GM12878 (cell line): ENCODE results near the gene CLASRP. TPM values are rescaled to one million over a fixed set of nuclear protein-coding genes. Genes with fewer than 3 reads are reported as not detected.

Experiments used
- ATAC-seq: fragments of 200-7000 bp; cut with Tn5 transposase; 3 replicates; pipeline ENCODE4 v1.9.1; 2020; ENCODE audit warnings: mild to moderate bottlenecking, moderate library complexity
- BruUV-seq: library from RNA; stranded (reverse); fragments of 400-500 nt; replicated peaks from 2 replicates; lab custom pipeline; 2021; lab: Mats Ljungman, UMichigan
- CTCF ChIA-PET: fragments of 300-600 bp; sonication (Branson Sonifier 250); formaldehyde crosslinking; extraction: SDS; loops from one replicate; lab custom pipeline; 2021; ENCODE audit warnings: inconsistent platforms; lab: Yijun Ruan, JAX
- POLR2A ChIA-PET: fragments of 350-600 bp; formaldehyde crosslinking; extraction: SDS; loops from one replicate; lab custom pipeline; 2021; ENCODE audit warnings: inconsistent platforms; lab: Charles Lee
- RAD21 ChIA-PET: fragments of 300-600 bp; sonication (Branson Sonifier 250); formaldehyde crosslinking; loops from one replicate; lab custom pipeline; 2023; ENCODE audit warnings: antibody characterized with exemption; ENCODE audit not compliant: unreplicated experiment; lab: Charles Lee
- SMC1A ChIA-PET: fragments of 300-600 bp; sonication (Branson Sonifier 250); formaldehyde crosslinking; loops from one replicate; lab custom pipeline; 2023; ENCODE audit not compliant: unreplicated experiment, uncharacterized antibody; lab: Charles Lee
- DNase-seq: peaks from one replicate; pipeline ENCODE4 v3.0.0-alpha.2; 2011; ENCODE audit warnings: low read depth, low spot score
- FAIRE-seq: peaks from 3 replicates; lab custom pipeline; 2011; peaks lifted over from hg19 to GRCh38; lab: Jason Lieb, UNC
- H2AFZ ChIP-seq: 2 replicates; pipeline ENCODE4 v1.6.0; 2011; ENCODE audit warnings: low read depth, low read length, control low read depth; ENCODE audit not compliant: control insufficient read depth
- H3K27ac ChIP-seq: 2 replicates; pipeline ENCODE4 v1.5.1; 2011; ENCODE audit warnings: control low read depth; ENCODE audit not compliant: control insufficient read depth, insufficient read depth
- H3K27me3 ChIP-seq, 2 experiments: replicated peaks in 1 of 2; 2 replicates each; pipeline versions ENCODE4 v1.6.0 to v1.6.1; 2011; ENCODE audit warnings: low read length in 1 of 2; ENCODE audit not compliant: control insufficient read depth in 2 of 2, insufficient read depth in 2 of 2
- H3K36me3 ChIP-seq, 2 experiments: 2 replicates each; pipeline ENCODE4 v1.5.1; 2011; ENCODE audit warnings: low read length in 1 of 2; ENCODE audit not compliant: control insufficient read depth in 2 of 2, insufficient read depth in 2 of 2
- H3K4me1 ChIP-seq: 2 replicates; pipeline ENCODE4 v1.6.1; 2011; ENCODE audit warnings: mild to moderate bottlenecking, low read length, moderate library complexity, mixed read lengths; ENCODE audit not compliant: control insufficient read depth, insufficient read depth
- H3K4me2 ChIP-seq: 2 replicates; pipeline ENCODE4 v1.6.0; 2011; ENCODE audit warnings: control low read depth; ENCODE audit not compliant: control insufficient read depth, insufficient read depth
- H3K4me3 ChIP-seq: fragments of 200-600 bp; sonication (generic); 2 replicates; pipeline ENCODE4 v1.5.1; 2016
- H3K79me2 ChIP-seq: 2 replicates; pipeline ENCODE4 v1.6.0; 2011; ENCODE audit warnings: low read length; ENCODE audit not compliant: control insufficient read depth, insufficient read depth
- H3K9ac ChIP-seq: 2 replicates; pipeline ENCODE4 v1.8.0; 2011; ENCODE audit warnings: low read length, control low read depth, mixed read lengths; ENCODE audit not compliant: control insufficient read depth, insufficient read depth
- H3K9me3 ChIP-seq: replicated peaks from 3 replicates; pipeline ENCODE4 v1.5.1; 2011; ENCODE audit warnings: mild to moderate bottlenecking, low read length; ENCODE audit not compliant: control insufficient read depth, insufficient read depth
- H4K20me1 ChIP-seq: 2 replicates; pipeline ENCODE4 v1.6.0; 2011; ENCODE audit not compliant: control insufficient read depth, insufficient read depth
- CHD4 ChIP-seq: fragments of 200-600 bp; sonication (generic); IDR thresholded peaks from 2 replicates; pipeline ENCODE4 v1.6.1; 2016; ENCODE audit warnings: mild to moderate bottlenecking
- IRF5 ChIP-seq: fragments of 450-650 bp; IDR thresholded peaks from 2 replicates; pipeline ENCODE4 v1.6.1; 2017; ENCODE audit warnings: borderline replicate concordance
- JUND ChIP-seq: IDR thresholded peaks from 2 replicates; pipeline ENCODE4 v1.6.1; 2012; ENCODE audit warnings: low read depth, mild to moderate bottlenecking, low read length, improper control_type of control experiment, moderate library complexity
- NBN ChIP-seq: fragments of 450-650 bp; IDR thresholded peaks from 2 replicates; pipeline ENCODE4 v1.6.1; 2016
- SMARCA5 ChIP-seq: fragments of 450-650 bp; IDR thresholded peaks from 2 replicates; pipeline ENCODE4 v1.6.1; 2017; ENCODE audit warnings: mild to moderate bottlenecking
- ZBED1 ChIP-seq: IDR thresholded peaks from 2 replicates; pipeline ENCODE4 v1.6.1; 2016; ENCODE audit warnings: borderline replicate concordance
- ZBTB11 ChIP-seq: fragments of 450-650 bp; formaldehyde crosslinking; IDR thresholded peaks from 2 replicates; pipeline ENCODE4 v1.5.0; 2022; ENCODE audit warnings: mild to moderate bottlenecking, missing genetic modification characterization
- ZNF24 ChIP-seq: fragments of 450-650 bp; IDR thresholded peaks from 2 replicates; pipeline ENCODE4 v1.6.1; 2017; ENCODE audit warnings: antibody characterized with exemption, mild to moderate bottlenecking
- ZNF384 ChIP-seq: IDR thresholded peaks from 2 replicates; pipeline ENCODE4 v1.6.1; 2012; ENCODE audit warnings: low read depth, mild to moderate bottlenecking, low read length, improper control_type of control experiment, borderline replicate concordance
- WGBS: methylation state at CpG from one replicate; pipeline ENCODE4 v1.1.6; 2016; ENCODE audit warnings: low lambda C conversion rate; ENCODE audit not compliant: insufficient replicate concordance, insufficient coverage; ENCODE audit errors: missing lambda C conversion rate; 5-methylcytosine and 5-hydroxymethylcytosine counted together
- in situ Hi-C: fragments of 300-500 bp; cut with MboI; formaldehyde crosslinking; loops from 9 replicates; pipeline ENCODE4 v1.14.3; 2018; ENCODE audit warnings: mixed read lengths
- intact Hi-C: fragments of 100-400 bp; cut with micrococcal nuclease; formaldehyde crosslinking; loops from one replicate; pipeline ENCODE4 v1.14.2; 2022; ENCODE audit not compliant: unreplicated experiment
- polyA plus RNA-seq, 11 experiments: library from polyadenylated mRNA; depleted of rRNA in 4 of 11; unstranded in 6 of 11; stranded (reverse) in 5 of 11; fragments of >200 nt; fragmentation: Nextera tagmentation in 4 of 11; fragmentation: Illumina TruSeq in 1 of 11; extraction: Ambion mirVana in 4 of 11; extraction: Trizol in 1 of 11; gene quantifications; 1 replicate in 1 of 11; 2 replicates in 10 of 11; pipeline versions ENCODE4 v1.2.1 to v1.2.3, GENCODE V29; 2011 to 2016; ENCODE audit warnings: inconsistent platforms in 2 of 11, missing spikeins in 2 of 11, low read depth in 1 of 11
- total RNA-seq, 4 experiments: library from RNA; depleted of rRNA in 3 of 4; stranded (reverse); fragments of >200 nt in 3 of 4; fragmentation: Illumina TruSeq in 1 of 4; extraction: Trizol in 1 of 4; gene quantifications; 2 replicates each; pipeline versions ENCODE4 v1.2.1 to v1.2.3, GENCODE V29; 2013 to 2021

Gene CLASRP
- total and polyA plus RNA-seq, 10 of the 15 experiments (the other 5 are each of a cell fraction or from before 2014, with no cell fraction given), result 0.68 to 75.8 (median 30.2) TPM

- TF ChIP-seq SMARCA5, result no peak
- TF ChIP-seq CHD4, result no peak
Observed at GRCh38 chr19:45051929-45052579, 13.2 kb downstream of the CLASRP start (continued).

GRCh38 chr19:45056831-45057230 is 18.0 kb downstream of the CLASRP start:
- TF ChIP-seq ZBED1 (no peak), ZNF384 (no peak), NBN (no peak), JUND (no peak), ZBTB11 (CRISPR knock-in tag) (no peak), ZNF24 (no peak), IRF5 (no peak), SMARCA5 (no peak)

More at GRCh38 chr19:45056831-45057230, 18.0 kb downstream of the CLASRP start:
- Histone ChIP-seq H3K4me3 (no peak overlapping the region), H4K20me1 (no peaks in the 10 kb centered on the region; the same call in 1 of the 2 replicates), H3K9ac (no peak overlapping the region), H2AFZ (no peak overlapping the region), H3K4me1 (peaks cover 6% of the 10 kb centered on the region), H3K27ac (no peak overlapping the region), H3K4me2 (no peak overlapping the region), H3K27me3 (no peaks in the 10 kb centered on the region), H3K36me3 (peaks cover 28 to 61% of the 10 kb centered on the region in 2 experiments; a peak in 3 of 4 replicates), H3K79me2 (peaks cover 2% of the 10 kb centered on the region; the same call in 1 of the 2 replicates), H3K9me3 (no peaks in the 10 kb centered on the region)
- FAIRE-seq (no peak), DNase-seq (no peak), ATAC-seq (no peak)
- SMC1A ChIA-PET, result interaction anchor here (1.1 to 1.3 kb wide), 4 partner anchors 14 to 68 kb away, joined by 4 to 6 read pairs (median 4); partner anchors contain the start of gene CLASRP
- intact Hi-C loops, result no loop called here
- CTCF ChIA-PET, result interaction anchor here (0.5 to 5.3 kb wide), 3 partner anchors 40 to 147 kb away, joined by 3 to 70 read pairs (median 5); no protein-coding TSS in a partner anchor
- BruUV-seq, result no TSS peak
- RAD21 ChIA-PET, result interaction anchor here (0.9 to 1.5 kb wide), 2 partner anchors 41 to 144 kb away, joined by 3 read pairs; no protein-coding TSS in a partner anchor
- WGBS, result 39% methylated on average over 7 of the region's 8 CpGs
- in situ Hi-C loops, result loop anchor here (5.0 kb wide), 1 partner anchor 155 kb away; no protein-coding TSS in a partner anchor
- POLR2A ChIA-PET, result interaction anchor here (0.5 to 0.6 kb wide), 2 partner anchors 16 to 149 kb away, joined by 3 to 8 read pairs; no protein-coding TSS in a partner anchor
